ENCODE data around the gene BOC.

DNA sequence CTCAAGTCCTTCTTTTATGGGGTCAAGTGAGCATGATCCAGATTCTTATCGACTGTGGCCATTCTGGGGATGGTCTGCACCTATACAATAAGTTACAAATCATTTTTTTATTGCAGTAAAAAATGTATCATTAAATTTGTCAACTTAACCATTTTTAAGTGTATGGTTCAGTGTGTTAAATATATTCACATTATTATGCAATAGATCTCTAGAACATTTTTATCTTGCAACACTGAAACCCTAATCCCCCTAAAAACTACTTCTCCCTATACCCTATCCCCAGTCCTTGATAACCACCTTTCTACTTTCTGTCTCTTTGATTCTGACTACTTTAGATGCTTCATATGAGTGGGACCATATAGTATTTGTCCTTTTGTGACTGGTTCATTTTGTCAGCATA is 10.4 kb upstream of the BOC start:
- TF ChIP-seq, protein P1, sequence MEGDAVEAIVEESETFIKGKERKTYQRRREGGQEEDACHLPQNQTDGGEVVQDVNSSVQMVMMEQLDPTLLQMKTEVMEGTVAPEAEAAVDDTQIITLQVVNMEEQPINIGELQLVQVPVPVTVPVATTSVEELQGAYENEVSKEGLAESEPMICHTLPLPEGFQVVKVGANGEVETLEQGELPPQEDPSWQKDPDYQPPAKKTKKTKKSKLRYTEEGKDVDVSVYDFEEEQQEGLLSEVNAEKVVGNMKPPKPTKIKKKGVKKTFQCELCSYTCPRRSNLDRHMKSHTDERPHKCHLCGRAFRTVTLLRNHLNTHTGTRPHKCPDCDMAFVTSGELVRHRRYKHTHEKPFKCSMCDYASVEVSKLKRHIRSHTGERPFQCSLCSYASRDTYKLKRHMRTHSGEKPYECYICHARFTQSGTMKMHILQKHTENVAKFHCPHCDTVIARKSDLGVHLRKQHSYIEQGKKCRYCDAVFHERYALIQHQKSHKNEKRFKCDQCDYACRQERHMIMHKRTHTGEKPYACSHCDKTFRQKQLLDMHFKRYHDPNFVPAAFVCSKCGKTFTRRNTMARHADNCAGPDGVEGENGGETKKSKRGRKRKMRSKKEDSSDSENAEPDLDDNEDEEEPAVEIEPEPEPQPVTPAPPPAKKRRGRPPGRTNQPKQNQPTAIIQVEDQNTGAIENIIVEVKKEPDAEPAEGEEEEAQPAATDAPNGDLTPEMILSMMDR (conservative IDR thresholded peaks at IDR 0.05), result no peak
- TF ChIP-seq ZFX (IDR thresholded peaks at IDR 0.05), result no peak
